AG04450 (cell line): ENCODE measurements around the gene AKAP12. TPM values are rescaled to one million over a fixed set of nuclear protein-coding genes. Genes with fewer than 3 reads are reported as not detected.
A peak's percentile ranks its signal among the peaks of the same experiment; 100 is the strongest.

Experiments used
- CTCF ChIA-PET: fragments of 300-600, 350-600 bp; formaldehyde crosslinking; extraction: SDS; loops from one replicate; lab custom pipeline; 2022; ENCODE audit warnings: antibody characterized with exemption, inconsistent platforms; lab: Charles Lee
- POLR2A ChIA-PET: fragments of 350-600 bp; formaldehyde crosslinking; extraction: SDS; loops from one replicate; lab custom pipeline; 2021; ENCODE audit warnings: antibody characterized with exemption, inconsistent platforms; lab: Yijun Ruan, JAX
- DNase-seq: peaks from one replicate; pipeline ENCODE4 v3.0.0-alpha.2; 2011; ENCODE audit warnings: low read depth, low spot score
- H3K27ac ChIP-seq: one replicate; pipeline ENCODE4 v1.5.1; 2012; ENCODE audit warnings: low read depth, low read length, control low read depth
- H3K27me3 ChIP-seq: one replicate; pipeline ENCODE4 v1.6.0; 2012; ENCODE audit warnings: low read length; ENCODE audit not compliant: control insufficient read depth, insufficient read depth
- H3K4me3 ChIP-seq: 2 replicates; pipeline ENCODE4 v1.5.1; 2011; ENCODE audit warnings: mild to moderate bottlenecking, low read depth, low read length, control low read depth
- H3K9me3 ChIP-seq: 2 replicates; pipeline ENCODE4 v1.5.1; 2012; ENCODE audit warnings: low read length; ENCODE audit not compliant: control insufficient read depth, insufficient read depth
- CTCF ChIP-seq: IDR thresholded peaks from 2 replicates; pipeline ENCODE4 v1.5.1; 2011; ENCODE audit warnings: low read depth, low read length, control low read depth, inconsistent platforms
- polyA minus RNA-seq: library from RNA; depleted of rRNA, polyadenylated mRNA; stranded (reverse); fragments of >200 nt; gene quantifications from 2 replicates; pipeline ENCODE4 v1.2.3, GENCODE V29; 2011; rRNA and poly(A)+ RNA removed
- polyA plus RNA-seq: library from polyadenylated mRNA; depleted of rRNA; stranded (reverse); fragments of >200 nt; gene quantifications from 2 replicates; pipeline ENCODE4 v1.2.3, GENCODE V29; 2011; rRNA removed

Gene AKAP12
- polyA plus RNA-seq (62.0 and 73.2 TPM in 2 replicates), polyA minus RNA-seq (56.3 and 65.2 TPM in 2 replicates)

GRCh38 chr6:151239603-151240035 lies at the start of gene AKAP12:
Gene AKAP12 (plus strand): TSS chr6:151239967. CDS start chr6:151240563, 596 bp downstream.
- Histone ChIP-seq H3K4me3 (peak within 1 kb of the TSS; percentile 76), H3K27me3 (no peaks in the 10 kb centered on the region), H3K9me3 (no peaks in the 10 kb centered on the region; the same call in 1 of the 2 replicates), H3K27ac (peak within 1 kb of the TSS; percentile 55)
- DNase-seq: peak; percentile 23
- no peak for TF ChIP-seq CTCF
- ChIA-PET POLR2A (interaction anchor here (0.6 to 1.7 kb wide), 8 partner anchors 12 to 257 kb away, joined by 3 to 13 read pairs (median 6); no protein-coding TSS in a partner anchor), CTCF (interaction anchor here (0.7 to 2.0 kb wide), 5 partner anchors 8 to 489 kb away, joined by 4 to 16 read pairs (median 9); no protein-coding TSS in a partner anchor)

- ChIA-PET POLR2A (no interaction called here), CTCF (no interaction called here)
- TF ChIP-seq CTCF: no peak
- Histone ChIP-seq H3K9me3 (no peaks in the 10 kb centered on the region), H3K27me3 (peaks cover 3% of the 10 kb centered on the region), H3K4me3 (no peak overlapping the region), H3K27ac (no peak overlapping the region)
- no peak for DNase-seq
These were observed 48.2 kb upstream of the AKAP12 start for GRCh38 chr6:151191527-151191926.

- Histone ChIP-seq H3K4me3 (no peak overlapping the region), H3K9me3 (no peaks in the 10 kb centered on the region), H3K27ac (no peak overlapping the region), H3K27me3 (no peaks in the 10 kb centered on the region)
- DNase-seq: peak; percentile 66
- no peak for TF ChIP-seq CTCF
- ChIA-PET POLR2A (interaction anchor here (0.6 to 0.9 kb wide), 3 partner anchors 44 to 212 kb away, joined by 3 to 4 read pairs (median 3); partner anchors contain the start of gene AKAP12), CTCF (interaction anchor here (0.9 to 1.7 kb wide), 3 partner anchors 17 to 182 kb away, joined by 3 to 4 read pairs (median 3); no protein-coding TSS in a partner anchor)
These were observed 43.2 kb upstream of the AKAP12 start for GRCh38 chr6:151196555-151196954.

GRCh38 chr6:151197556-151197955 lies 42.2 kb upstream of the AKAP12 start:
- H3K27ac ChIP-seq: no peak overlapping the region
- H3K27me3 ChIP-seq: no peaks in the 10 kb centered on the region
- POLR2A ChIA-PET: no interaction called here
- H3K4me3 ChIP-seq: no peak overlapping the region
- H3K9me3 ChIP-seq: no peaks in the 10 kb centered on the region
- CTCF ChIA-PET: no interaction called here
- DNase-seq: no peak
- no peak for TF ChIP-seq CTCF

- ChIA-PET CTCF (no interaction called here), POLR2A (no interaction called here)
- TF ChIP-seq CTCF: no peak
- no peak overlapping the region for H3K27ac ChIP-seq
- DNase-seq: no peak
- H3K9me3 ChIP-seq: no peaks in the 10 kb centered on the region
- H3K27me3 ChIP-seq: no peaks in the 10 kb centered on the region
- H3K4me3 ChIP-seq: no peak overlapping the region
These were observed 39.8 kb upstream of the AKAP12 start for GRCh38 chr6:151199991-151200390.
